A172 (cell line): ENCODE data around the gene FPR1. TPM values are rescaled to one million over a fixed set of nuclear protein-coding genes. Genes with fewer than 3 reads are reported as not detected.

Experiments
- DNase-seq: peaks from one replicate; pipeline ENCODE4 v3.0.0-alpha.2; 2015; ENCODE audit warnings: low spot score
- total RNA-seq: library from RNA; depleted of rRNA; stranded (reverse); fragments of >200 nt; shearing (Covaris generic); gene quantifications from 2 replicates; pipeline ENCODE4 v1.2.3, GENCODE V29; 2014; rRNA removed

The FPR1 gene
- total RNA-seq, 1 experiment from 2014 or later: not detected

GRCh38 chr19:51706296-51706695, 45.4 kb downstream of the FPR1 start:
- no peak for DNase-seq

GRCh38 chr19:51704626-51705025, 47.1 kb downstream of the FPR1 start:
- DNase-seq: no peak

GRCh38 chr19:51703575-51704515, 47.8 kb downstream of the FPR1 start:
- DNase-seq: no peak

GRCh38 chr19:51702825-51703574, 48.7 kb downstream of the FPR1 start:
- no peak for DNase-seq

GRCh38 chr19:51702103-51702824, 49.4 kb downstream of the FPR1 start:
- no peak for DNase-seq

- no peak for DNase-seq
These were observed 50.1 kb downstream of the FPR1 start for GRCh38 chr19:51701468-51702100.

GRCh38 chr19:51699170-51699569, 52.5 kb downstream of the FPR1 start:
- no peak for DNase-seq

- no peak for DNase-seq
These were observed 53.4 kb downstream of the FPR1 start for GRCh38 chr19:51698296-51698695.

GRCh38 chr19:51697169-51697776, 54.4 kb downstream of the FPR1 start:
- DNase-seq: no peak

- DNase-seq: no peak
These were observed 55.1 kb downstream of the FPR1 start for GRCh38 chr19:51696606-51697005.

Other genes starting within 250 kb of the FPR1 start
- not detected in 2 replicates for gene SIGLEC6, start 220.2 kb downstream of the FPR1 start, total RNA-seq
- gene ZNF175, start 180.6 kb downstream of the FPR1 start, total RNA-seq: 0.72 and 0.96 TPM in 2 replicates
- gene SIGLEC5, start 121.5 kb downstream of the FPR1 start, total RNA-seq: not detected in 2 replicates
- gene SIGLEC14, start 105.1 kb downstream of the FPR1 start, total RNA-seq: not detected in 2 replicates
- 0.52 and 3.2 TPM in 2 replicates for gene SPACA6, start 58.5 kb downstream of the FPR1 start, total RNA-seq
- not detected in 2 replicates for gene HAS1, start 27.9 kb downstream of the FPR1 start, total RNA-seq
- gene FPR2, start 9.3 kb upstream of the FPR1 start, total RNA-seq: not detected in 2 replicates
- gene FPR3, start 43.3 kb upstream of the FPR1 start, total RNA-seq: not detected in 2 replicates
- 0.19 and 0.57 TPM in 2 replicates for gene ZNF577, start 136.1 kb upstream of the FPR1 start, total RNA-seq
- gene ZNF649, start 153.1 kb upstream of the FPR1 start, total RNA-seq: 0.78 and 2.4 TPM in 2 replicates
- gene ZNF613, start 175.6 kb upstream of the FPR1 start, total RNA-seq: 4.8 and 7.7 TPM in 2 replicates
- gene ZNF350, start 235.0 kb upstream of the FPR1 start, total RNA-seq: 7.1 and 7.8 TPM in 2 replicates